Tibial artery (tissue), 4 donors: ENCODE data around the gene VRK2.

Experiments used
- DNase-seq, 2 donors: peaks; one replicate each; pipeline ENCODE4 v3.0.0-alpha.2; 2019
- H3K27ac ChIP-seq, 2 donors: fragments of 200-600 bp; sonication (generic) in 1 of 2; 1 replicate in 1 of 2; 2 replicates in 1 of 2; pipeline ENCODE4 v1.5.1; 2018 to 2019; ENCODE audit warnings: mild to moderate bottlenecking in 1 of 2
- H3K27me3 ChIP-seq, 2 donors: fragments of 200-600 bp; sonication (generic) in 1 of 2; one replicate each; pipeline versions ENCODE4 v1.5.1 to v1.6.0; 2016 to 2019
- H3K36me3 ChIP-seq, 3 donors: fragments of 200-600 bp; sonication (generic) in 2 of 3; one replicate each; pipeline ENCODE4 v1.5.1; 2016 to 2019; ENCODE audit warnings: mild to moderate bottlenecking in 2 of 3
- H3K4me1 ChIP-seq, 4 donors: fragments of 200-600 bp; sonication (generic) in 2 of 4; 1 replicate in 3 of 4; 2 replicates in 1 of 4; pipeline ENCODE4 v1.5.1; 2016 to 2019
- H3K4me3 ChIP-seq, 2 donors: fragments of 200-600 bp; sonication (generic) in 1 of 2; 1 replicate in 1 of 2; 2 replicates in 1 of 2; pipeline ENCODE4 v1.5.1; 2018 to 2019; ENCODE audit warnings: mild to moderate bottlenecking in 2 of 2
- H3K9me3 ChIP-seq, 3 donors: fragments of 200-600 bp; sonication (generic) in 1 of 3; one replicate each; pipeline ENCODE4 v1.5.1; 2016 to 2019
- CTCF ChIP-seq, 2 experiments: fragments of 200-600 bp in 1 of 2; fragments of 450-650 bp in 1 of 2; IDR thresholded peaks; one replicate each; pipeline ENCODE4 v1.5.1; 2017 to 2019; ENCODE audit warnings: antibody characterized with exemption in 2 of 2, mild to moderate bottlenecking in 1 of 2, moderate library complexity in 1 of 2
- intact Hi-C: fragments of 100-400 bp; cut with DNase I; formaldehyde crosslinking; loops from one replicate; pipeline ENCODE4 v1.15.0; 2023; ENCODE audit warnings: low total_unique reads

Gene VRK2

GRCh38 chr2:58206785-58207184 lies 160.2 kb downstream of the VRK2 start:
- H3K36me3 ChIP-seq, result peaks cover 0 to 14% (median 8%) of the 10 kb centered on the region in 3 donors
- no peak overlapping the region for H3K27ac ChIP-seq
- intact Hi-C loops, result no loop called here

GRCh38 chr2:58207189-58207588 lies 160.6 kb downstream of the VRK2 start:
- TF ChIP-seq CTCF (IDR thresholded peaks at IDR 0.05), result no peak
- no peaks in the 10 kb centered on the region for H3K27me3 ChIP-seq
- H3K9me3 ChIP-seq, result no peaks in the 10 kb centered on the region
- H3K27ac ChIP-seq, result no peak overlapping the region
- H3K36me3 ChIP-seq, result peaks cover 0 to 18% (median 12%) of the 10 kb centered on the region in 3 donors
- H3K4me3 ChIP-seq, result no peak overlapping the region
- intact Hi-C loops, result no loop called here
- no peaks in the 10 kb centered on the region for H3K4me1 ChIP-seq
- DNase-seq, result no peak

More at GRCh38 chr2:58206785-58207184, 160.2 kb downstream of the VRK2 start:
- Histone ChIP-seq H3K4me3 (no peak overlapping the region), H3K9me3 (no peaks in the 10 kb centered on the region), H3K4me1 (no peaks in the 10 kb centered on the region), H3K27me3 (no peaks in the 10 kb centered on the region)
- TF ChIP-seq CTCF (IDR thresholded peaks at IDR 0.05), result no peak
- DNase-seq, result no peak
